ENCODE data around the gene RTN1.

RTN1 gene

DNA sequence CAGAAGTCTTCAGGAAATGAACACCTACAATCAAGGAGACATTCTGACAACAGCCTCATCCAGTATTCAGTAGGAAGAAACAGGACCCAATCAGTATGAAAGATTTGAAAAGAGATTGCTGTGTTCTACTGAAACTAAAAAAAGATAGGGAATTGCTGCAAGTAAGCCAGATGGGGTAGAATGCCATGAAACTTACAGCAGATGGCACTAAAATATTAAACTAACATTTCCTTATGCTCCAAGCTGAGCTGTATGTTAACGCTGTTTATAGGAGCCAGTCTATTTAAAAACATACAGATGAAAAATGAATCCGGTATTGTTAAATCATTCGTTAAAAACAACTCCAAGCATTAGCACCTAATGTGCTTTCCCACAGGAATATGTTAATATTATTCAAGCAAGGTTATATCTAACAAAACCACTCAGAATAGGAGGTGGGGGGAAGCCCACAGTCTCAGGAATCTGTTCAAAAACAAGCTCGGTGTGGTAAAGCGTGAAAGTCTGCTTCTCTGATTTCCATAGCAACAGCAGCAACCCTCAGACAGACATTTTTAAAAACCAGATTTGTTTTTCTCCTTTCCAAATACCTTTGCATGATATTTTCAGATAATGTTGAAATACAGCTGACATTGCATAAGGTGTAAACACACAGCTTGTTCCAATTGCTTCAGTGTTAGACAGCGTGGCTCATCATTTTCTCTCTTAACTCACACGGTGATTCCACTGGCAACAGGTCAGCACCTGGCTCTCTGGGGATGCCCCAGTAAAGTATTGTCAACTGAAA lies 162.6 kb downstream of the RTN1 start:
- DNase-seq: no peak
- peak overlapping the region; percentile 18 to 21 for H3K27ac ChIP-seq
- no peaks in the 10 kb centered on the region for H3K27me3 ChIP-seq
- H3K4me1 ChIP-seq: peaks cover 0 to 56% (median 11%) of the 10 kb centered on the region in 4 donors
- intact Hi-C loops (cut with DNase I; ENCODE audit: low total_unique reads): loop anchor here (2.0 kb wide), 1 partner anchor 191 kb away; no protein-coding TSS in a partner anchor
- TF ChIP-seq, protein P1, sequence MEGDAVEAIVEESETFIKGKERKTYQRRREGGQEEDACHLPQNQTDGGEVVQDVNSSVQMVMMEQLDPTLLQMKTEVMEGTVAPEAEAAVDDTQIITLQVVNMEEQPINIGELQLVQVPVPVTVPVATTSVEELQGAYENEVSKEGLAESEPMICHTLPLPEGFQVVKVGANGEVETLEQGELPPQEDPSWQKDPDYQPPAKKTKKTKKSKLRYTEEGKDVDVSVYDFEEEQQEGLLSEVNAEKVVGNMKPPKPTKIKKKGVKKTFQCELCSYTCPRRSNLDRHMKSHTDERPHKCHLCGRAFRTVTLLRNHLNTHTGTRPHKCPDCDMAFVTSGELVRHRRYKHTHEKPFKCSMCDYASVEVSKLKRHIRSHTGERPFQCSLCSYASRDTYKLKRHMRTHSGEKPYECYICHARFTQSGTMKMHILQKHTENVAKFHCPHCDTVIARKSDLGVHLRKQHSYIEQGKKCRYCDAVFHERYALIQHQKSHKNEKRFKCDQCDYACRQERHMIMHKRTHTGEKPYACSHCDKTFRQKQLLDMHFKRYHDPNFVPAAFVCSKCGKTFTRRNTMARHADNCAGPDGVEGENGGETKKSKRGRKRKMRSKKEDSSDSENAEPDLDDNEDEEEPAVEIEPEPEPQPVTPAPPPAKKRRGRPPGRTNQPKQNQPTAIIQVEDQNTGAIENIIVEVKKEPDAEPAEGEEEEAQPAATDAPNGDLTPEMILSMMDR (IDR thresholded peaks at IDR 0.05): peak; percentile 23 to 29
- no peak overlapping the region for H3K4me3 ChIP-seq
- H3K36me3 ChIP-seq: no peaks in the 10 kb centered on the region
- no peaks in the 10 kb centered on the region for H3K9me3 ChIP-seq

DNA sequence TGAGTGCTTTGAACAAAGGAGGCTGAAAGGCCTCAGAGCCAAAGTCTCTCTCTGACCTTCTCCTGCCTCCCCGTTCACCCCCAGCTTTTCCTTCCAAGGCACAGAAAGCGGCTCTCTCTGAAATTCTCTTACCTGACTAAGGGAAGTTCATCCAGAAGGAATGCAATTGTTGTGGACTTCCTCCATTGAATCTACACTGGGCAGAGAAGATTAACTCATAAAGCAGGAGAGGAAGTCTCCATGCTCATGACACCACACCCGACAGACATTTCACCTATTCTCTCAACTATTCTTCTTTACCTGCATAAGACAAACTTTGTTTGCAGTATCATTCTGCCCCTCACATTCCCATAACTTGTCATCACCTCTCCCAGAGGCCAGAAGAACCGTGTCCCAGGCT lies 164.7 kb downstream of the RTN1 start:
- Histone ChIP-seq H3K36me3 (no peaks in the 10 kb centered on the region), H3K27ac (peak overlapping the region; percentile 15 to 63), H3K9me3 (peaks cover 0 to 5% (median 0%) of the 10 kb centered on the region in 3 donors), H3K4me1 (peaks cover 0 to 66% (median 11%) of the 10 kb centered on the region in 4 donors), H3K27me3 (no peaks in the 10 kb centered on the region), H3K4me3 (no peak overlapping the region)
- DNase-seq: no peak
- TF ChIP-seq, protein P1 (IDR thresholded peaks at IDR 0.05): no peak
- intact Hi-C loops (cut with DNase I; ENCODE audit: low total_unique reads): no loop called here

DNA sequence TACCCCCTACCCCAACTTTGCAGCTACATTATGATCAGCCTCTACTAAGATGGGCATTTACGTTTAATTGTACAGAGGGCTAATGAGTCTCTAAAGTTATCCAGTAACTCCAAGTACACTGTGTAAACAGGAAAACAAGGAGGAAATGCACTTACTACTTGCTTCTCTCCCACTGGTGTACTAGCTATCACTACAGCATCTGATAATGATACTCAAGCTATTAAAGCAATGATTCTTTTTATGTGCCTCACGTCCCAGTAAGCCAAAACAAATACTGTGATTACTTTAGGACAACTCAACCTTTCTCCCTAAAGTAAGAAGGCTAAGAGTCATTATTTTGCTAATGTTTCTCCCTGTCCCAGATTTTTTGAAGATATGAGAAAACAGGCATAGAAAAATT lies 165.3 kb downstream of the RTN1 start:
- TF ChIP-seq, protein P1 (IDR thresholded peaks at IDR 0.05): no peak
- no peaks in the 10 kb centered on the region for H3K36me3 ChIP-seq
- no peaks in the 10 kb centered on the region for H3K27me3 ChIP-seq
- H3K27ac ChIP-seq: peak overlapping the region; percentile 59 to 63
- intact Hi-C loops (cut with DNase I; ENCODE audit: low total_unique reads): no loop called here
- DNase-seq: no peak
- peaks cover 0 to 5% (median 0%) of the 10 kb centered on the region in 3 donors for H3K9me3 ChIP-seq
- H3K4me1 ChIP-seq: peaks cover 0 to 66% (median 11%) of the 10 kb centered on the region in 4 donors
- no peak overlapping the region for H3K4me3 ChIP-seq

DNA sequence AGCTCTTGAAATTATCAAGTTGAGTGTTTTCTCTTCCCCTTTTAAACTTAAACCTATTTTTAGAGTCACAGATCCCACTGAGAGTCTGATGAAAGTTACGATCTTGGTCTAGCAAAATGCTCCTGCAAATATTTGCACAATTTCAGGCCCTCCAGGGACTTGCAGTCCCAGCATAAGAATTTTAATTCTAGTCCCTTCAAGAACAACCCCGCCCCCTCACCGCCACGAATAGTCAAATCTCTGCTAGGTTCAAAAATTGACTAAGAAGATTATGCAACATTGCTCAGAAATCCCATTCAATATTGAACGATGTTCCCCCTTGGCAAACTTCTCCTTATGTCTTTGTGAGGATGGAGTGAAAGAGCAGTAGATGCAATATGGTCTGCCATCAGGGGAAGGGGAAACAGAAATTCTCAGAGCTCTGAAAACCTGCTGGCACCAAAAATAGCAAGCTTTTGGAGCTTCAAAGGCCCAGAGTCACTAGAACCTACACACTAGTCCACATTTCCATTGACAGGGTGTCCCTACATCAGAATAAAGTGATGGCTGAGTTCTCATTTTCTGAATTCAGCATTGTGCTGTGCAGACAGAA lies 166.4 kb downstream of the RTN1 start:
- Histone ChIP-seq H3K9me3 (peaks cover 0 to 5% (median 0%) of the 10 kb centered on the region in 3 donors), H3K27ac (peak overlapping the region; percentile 59 to 63), H3K27me3 (no peaks in the 10 kb centered on the region), H3K36me3 (no peaks in the 10 kb centered on the region), H3K4me3 (no peak overlapping the region), H3K4me1 (peaks cover 0 to 72% (median 15%) of the 10 kb centered on the region in 4 donors)
- intact Hi-C loops (cut with DNase I; ENCODE audit: low total_unique reads): no loop called here
- DNase-seq: peak; percentile 78 to 83
- TF ChIP-seq, protein P1 (IDR thresholded peaks at IDR 0.05): no peak

DNA sequence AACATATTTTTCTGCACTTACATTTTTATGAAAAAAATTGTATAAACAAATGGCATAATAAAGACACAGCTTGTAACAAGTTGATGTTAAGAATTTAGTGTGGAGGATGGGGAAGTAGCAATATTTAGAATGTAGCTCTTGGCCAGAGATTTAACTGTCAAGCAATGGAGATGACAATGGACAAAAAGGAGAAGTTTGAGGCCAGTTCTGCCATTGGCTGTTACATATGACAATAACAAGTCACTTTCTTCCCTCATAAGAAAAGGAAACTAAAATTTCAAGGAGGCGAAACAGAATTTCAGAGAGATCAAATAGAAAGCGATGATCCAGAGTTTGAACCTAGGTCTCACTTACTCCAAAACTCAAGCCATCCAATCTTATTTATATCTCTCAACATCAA lies 171.1 kb downstream of the RTN1 start:
- peak overlapping the region; percentile 35 to 90 for H3K27ac ChIP-seq
- intact Hi-C loops (cut with DNase I; ENCODE audit: low total_unique reads): no loop called here
- TF ChIP-seq, protein P1 (IDR thresholded peaks at IDR 0.05): no peak
- no peaks in the 10 kb centered on the region for H3K27me3 ChIP-seq
- H3K9me3 ChIP-seq: peaks cover 0 to 5% (median 0%) of the 10 kb centered on the region in 3 donors
- H3K4me3 ChIP-seq: no peak overlapping the region
- peaks cover 0 to 81% (median 28%) of the 10 kb centered on the region in 4 donors for H3K4me1 ChIP-seq
- H3K36me3 ChIP-seq: no peaks in the 10 kb centered on the region
- no peak for DNase-seq
